HEK293 (cell line): Measurements from ENCODE around the gene STARD3.

Experiments
- BCL11A ChIP-seq: fragments of 450-650 bp; formaldehyde crosslinking; IDR thresholded peaks from 2 replicates; pipeline ENCODE4 v1.5.1; 2016; ENCODE audit warnings: low read depth, missing biosample characterization, missing genetic modification characterization
- BCL11B ChIP-seq: fragments of 450-650 bp; formaldehyde crosslinking; IDR thresholded peaks from 2 replicates; pipeline ENCODE4 v1.5.1; 2016; ENCODE audit warnings: low read depth, missing biosample characterization, missing genetic modification characterization
- GLI2 ChIP-seq: fragments of 450-650 bp; formaldehyde crosslinking; IDR thresholded peaks from 2 replicates; pipeline ENCODE4; 2017; ENCODE audit warnings: missing biosample characterization, missing genetic modification characterization, low read depth, borderline replicate concordance
- GLI4 ChIP-seq: fragments of 450-650 bp; formaldehyde crosslinking; IDR thresholded peaks from 2 replicates; pipeline ENCODE4 v1.5.1; 2016; ENCODE audit warnings: missing biosample characterization, missing genetic modification characterization
- GLIS2 ChIP-seq: fragments of 450-650 bp; formaldehyde crosslinking; IDR thresholded peaks from 2 replicates; pipeline ENCODE4 v1.5.1; 2016; ENCODE audit warnings: missing biosample characterization, missing genetic modification characterization
- HOXA7 ChIP-seq: sonication (generic); formaldehyde crosslinking; IDR thresholded peaks from 2 replicates; pipeline ENCODE4 v1.8.1; 2022; ENCODE audit warnings: missing genetic modification reagents, borderline replicate concordance
- KLF8 ChIP-seq: fragments of 450-650 bp; formaldehyde crosslinking; IDR thresholded peaks from 2 replicates; pipeline ENCODE4 v1.5.1; 2016; ENCODE audit warnings: missing biosample characterization, missing genetic modification characterization
- PBX3 ChIP-seq: sonication (generic); formaldehyde crosslinking; IDR thresholded peaks from 2 replicates; pipeline ENCODE4 v1.8.1; 2022; ENCODE audit warnings: mild to moderate bottlenecking, moderate library complexity, missing genetic modification reagents
- PRDM1 ChIP-seq: fragments of 450-650 bp; formaldehyde crosslinking; IDR thresholded peaks from 2 replicates; pipeline ENCODE4; 2016; ENCODE audit warnings: missing biosample characterization, missing genetic modification characterization
- SP2 ChIP-seq: fragments of 450-650 bp; formaldehyde crosslinking; IDR thresholded peaks from 2 replicates; pipeline ENCODE4 v1.5.1; 2016; ENCODE audit warnings: missing biosample characterization, missing genetic modification characterization
- SP3 ChIP-seq: fragments of 450-650 bp; formaldehyde crosslinking; IDR thresholded peaks from 2 replicates; pipeline ENCODE4 v1.5.1; 2016; ENCODE audit warnings: missing biosample characterization, missing genetic modification characterization
- SP7 ChIP-seq: fragments of 450-650 bp; formaldehyde crosslinking; IDR thresholded peaks from 2 replicates; pipeline ENCODE4 v1.5.1; 2016; ENCODE audit warnings: missing biosample characterization, missing genetic modification characterization
- TCF7L2 ChIP-seq: IDR thresholded peaks from 2 replicates; pipeline ENCODE4 v1.6.1; 2011; ENCODE audit warnings: low read depth, mild to moderate bottlenecking, inconsistent platforms, low read length, moderate library complexity, borderline replicate concordance
- WT1 ChIP-seq: fragments of 450-650 bp; formaldehyde crosslinking; IDR thresholded peaks from 2 replicates; pipeline ENCODE4 v1.5.1; 2016; ENCODE audit warnings: missing biosample characterization, missing genetic modification characterization
- ZBTB10 ChIP-seq: fragments of 450-650 bp; formaldehyde crosslinking; IDR thresholded peaks from 2 replicates; pipeline ENCODE4 v1.5.1; 2016; ENCODE audit warnings: missing biosample characterization, missing genetic modification characterization
- ZBTB17 ChIP-seq: fragments of 450-650 bp; formaldehyde crosslinking; IDR thresholded peaks from 2 replicates; pipeline ENCODE4 v1.5.1; 2016; ENCODE audit warnings: missing biosample characterization, missing genetic modification characterization
- ZBTB20 ChIP-seq: fragments of 450-650 bp; formaldehyde crosslinking; IDR thresholded peaks from 2 replicates; pipeline ENCODE4 v1.5.1; 2016; ENCODE audit warnings: missing biosample characterization, missing genetic modification characterization
- ZBTB48 ChIP-seq: fragments of 450-650 bp; formaldehyde crosslinking; IDR thresholded peaks from 2 replicates; pipeline ENCODE4 v1.5.1; 2016; ENCODE audit warnings: missing biosample characterization, missing genetic modification characterization
- ZEB2 ChIP-seq: fragments of 450-650 bp; formaldehyde crosslinking; IDR thresholded peaks from 2 replicates; pipeline ENCODE4 v1.5.1; 2016; ENCODE audit warnings: missing biosample characterization, missing genetic modification characterization
- ZFP69B ChIP-seq: fragments of 450-650 bp; formaldehyde crosslinking; IDR thresholded peaks from 2 replicates; pipeline ENCODE4 v1.5.1; 2016; ENCODE audit warnings: missing biosample characterization, missing genetic modification characterization
- ZNF138 ChIP-seq: fragments of 450-650 bp; formaldehyde crosslinking; IDR thresholded peaks from 2 replicates; pipeline ENCODE4 v1.5.1; 2016; ENCODE audit warnings: missing biosample characterization, missing genetic modification characterization, borderline replicate concordance
- ZNF146 ChIP-seq: fragments of 450-650 bp; formaldehyde crosslinking; IDR thresholded peaks from 2 replicates; pipeline ENCODE4 v1.5.1; 2016; ENCODE audit warnings: missing biosample characterization, missing genetic modification characterization
- ZNF274 ChIP-seq, 2 experiments: fragments of 200-500 bp in 1 of 2; fragments of 450-650 bp in 1 of 2; sonication (Bioruptor generic) in 1 of 2; formaldehyde crosslinking in 1 of 2; IDR thresholded peaks; 2 replicates each; pipeline versions ENCODE4 v1.5.1 to v1.6.1; 2014 to 2016; ENCODE audit warnings: borderline replicate concordance in 1 of 2, inconsistent platforms in 1 of 2, low read length in 1 of 2, missing biosample characterization in 1 of 2, missing genetic modification characterization in 1 of 2
- ZNF341 ChIP-seq: fragments of 450-650 bp; formaldehyde crosslinking; IDR thresholded peaks from 2 replicates; pipeline ENCODE4; 2016; ENCODE audit warnings: low read depth, missing biosample characterization, missing genetic modification characterization
- ZNF416 ChIP-seq: fragments of 450-650 bp; formaldehyde crosslinking; IDR thresholded peaks from 2 replicates; pipeline ENCODE4 v1.5.1; 2016; ENCODE audit warnings: missing biosample characterization, missing genetic modification characterization
- ZNF423 ChIP-seq: fragments of 450-650 bp; formaldehyde crosslinking; IDR thresholded peaks from 2 replicates; pipeline ENCODE4 v1.5.1; 2016; ENCODE audit warnings: missing biosample characterization, missing genetic modification characterization
- ZNF426 ChIP-seq: fragments of 450-650 bp; formaldehyde crosslinking; IDR thresholded peaks from 2 replicates; pipeline ENCODE4 v1.5.1; 2017; ENCODE audit warnings: missing biosample characterization, missing genetic modification characterization, mild to moderate bottlenecking, inconsistent platforms, moderate library complexity
- ZNF600 ChIP-seq: fragments of 450-650 bp; formaldehyde crosslinking; IDR thresholded peaks from 2 replicates; pipeline ENCODE4 v1.5.1; 2016; ENCODE audit warnings: missing biosample characterization, missing genetic modification characterization
- ZNF639 ChIP-seq: fragments of 450-650 bp; formaldehyde crosslinking; IDR thresholded peaks from 2 replicates; pipeline ENCODE4 v1.5.1; 2016; ENCODE audit warnings: missing biosample characterization, missing genetic modification characterization
- ZNF768 ChIP-seq: fragments of 450-650 bp; formaldehyde crosslinking; IDR thresholded peaks from 2 replicates; pipeline ENCODE4 v1.5.1; 2018; ENCODE audit warnings: missing biosample characterization, mild to moderate bottlenecking, missing genetic modification characterization
- ZNF777 ChIP-seq: fragments of 450-650 bp; formaldehyde crosslinking; IDR thresholded peaks from 2 replicates; pipeline ENCODE4 v1.5.1; 2017; ENCODE audit warnings: missing biosample characterization, missing genetic modification characterization, borderline replicate concordance
- ZNF843 ChIP-seq: fragments of 450-650 bp; formaldehyde crosslinking; IDR thresholded peaks from 2 replicates; pipeline ENCODE4 v1.5.1; 2016; ENCODE audit warnings: missing biosample characterization, missing genetic modification characterization
- ZSCAN23 ChIP-seq: fragments of 450-650 bp; formaldehyde crosslinking; IDR thresholded peaks from 2 replicates; pipeline ENCODE4 v1.5.1; 2016; ENCODE audit warnings: missing biosample characterization, missing genetic modification characterization
- ZSCAN30 ChIP-seq: fragments of 450-650 bp; IDR thresholded peaks from 2 replicates; pipeline ENCODE4 v1.5.1; 2018; ENCODE audit warnings: missing biosample characterization, mild to moderate bottlenecking, missing genetic modification characterization, moderate library complexity
- TF ChIP-seq, protein P1 (sequence below): fragments of 450-650 bp; formaldehyde crosslinking; IDR thresholded peaks from 2 replicates; pipeline ENCODE4 v1.5.1; 2017; ENCODE audit warnings: missing biosample characterization, missing genetic modification characterization

STARD3 gene

DNA sequence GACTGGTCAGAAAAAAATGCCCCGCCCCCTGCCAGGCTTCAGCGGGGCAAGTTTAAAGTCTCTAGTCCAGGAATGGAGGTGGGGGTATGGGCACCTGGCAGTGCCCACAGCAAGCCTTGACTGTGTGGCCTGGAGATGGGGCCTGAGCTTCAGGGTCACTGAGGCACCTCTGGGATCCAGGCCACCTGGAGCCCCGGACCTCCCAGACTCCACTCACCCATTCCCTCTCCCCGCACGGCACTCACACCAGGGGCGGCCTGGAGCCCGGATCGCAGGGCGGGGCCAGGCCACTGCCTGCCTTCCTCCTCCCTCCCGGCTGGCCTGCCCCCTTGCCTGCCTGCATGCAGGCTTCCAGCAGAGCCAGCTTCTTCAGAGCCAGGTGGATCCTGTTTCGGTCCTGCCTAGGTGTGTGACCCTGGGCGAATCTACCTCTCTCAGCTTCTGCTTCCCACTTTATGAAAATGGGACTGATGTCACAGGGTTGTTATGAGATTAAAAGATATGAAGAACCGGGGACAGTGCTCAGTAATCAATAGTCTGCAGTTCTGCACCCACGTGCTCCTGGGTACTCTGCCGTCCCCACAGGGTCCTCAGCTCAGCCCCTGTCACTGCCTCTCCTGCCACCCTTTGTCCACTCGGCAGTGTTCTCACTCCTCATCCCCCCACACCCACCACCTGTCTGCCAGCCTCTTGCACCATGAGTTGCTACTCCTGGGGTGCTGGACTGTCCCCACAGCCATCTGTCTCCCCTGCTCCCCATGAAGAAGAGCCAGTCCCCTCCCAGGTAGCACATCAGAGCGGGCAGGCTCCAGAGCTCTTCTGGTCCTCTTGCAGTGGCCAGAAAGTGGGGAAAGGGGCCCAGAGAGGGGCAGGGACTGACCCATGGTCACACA is 27.0 kb downstream of the STARD3 start (continued):
- TF ChIP-seq, protein P1, sequence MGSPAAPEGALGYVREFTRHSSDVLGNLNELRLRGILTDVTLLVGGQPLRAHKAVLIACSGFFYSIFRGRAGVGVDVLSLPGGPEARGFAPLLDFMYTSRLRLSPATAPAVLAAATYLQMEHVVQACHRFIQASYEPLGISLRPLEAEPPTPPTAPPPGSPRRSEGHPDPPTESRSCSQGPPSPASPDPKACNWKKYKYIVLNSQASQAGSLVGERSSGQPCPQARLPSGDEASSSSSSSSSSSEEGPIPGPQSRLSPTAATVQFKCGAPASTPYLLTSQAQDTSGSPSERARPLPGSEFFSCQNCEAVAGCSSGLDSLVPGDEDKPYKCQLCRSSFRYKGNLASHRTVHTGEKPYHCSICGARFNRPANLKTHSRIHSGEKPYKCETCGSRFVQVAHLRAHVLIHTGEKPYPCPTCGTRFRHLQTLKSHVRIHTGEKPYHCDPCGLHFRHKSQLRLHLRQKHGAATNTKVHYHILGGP (tag by site-specific recombination): no peak
- TF ChIP-seq ZNF274 (IDR thresholded peaks at IDR 0.05; ENCODE audit: low read length) (no peak), ZNF274 (tag by site-specific recombination; IDR thresholded peaks at IDR 0.05; ENCODE audit: borderline replicate concordance) (no peak), ZNF341 (tag by site-specific recombination) (no peak), ZFP69B (no peak), PRDM1 (tag by site-specific recombination) (no peak), ZNF843 (tag by site-specific recombination) (no peak), ZEB2 (tag by site-specific recombination) (0 out of 2 replicates have a peak, but pooled peaks have one; percentile 20), GLIS2 (tag by site-specific recombination) (peak; percentile 86), SP7 (tag by site-specific recombination) (peak; percentile 34), ZBTB17 (tag by site-specific recombination) (peak; percentile 78), ZNF768 (peak; percentile 93; the same call in 1 of the 2 replicates), ZNF777 (no peak), ZNF423 (tag by site-specific recombination) (peak; percentile 97), ZNF416 (tag by site-specific recombination) (no peak), SP3 (tag by site-specific recombination) (peak; percentile 75), HOXA7 (CRISPR knock-in tag) (no peak), ZBTB48 (no peak), ZSCAN30 (tag by site-specific recombination) (peak; percentile 92), BCL11B (tag by site-specific recombination) (peak; percentile 35; the same call in 1 of the 2 replicates), ZNF138 (no peak), WT1 (tag by site-specific recombination) (no peak), ZBTB10 (tag by site-specific recombination) (0 out of 2 replicates have a peak, but pooled peaks have one; percentile 20), GLI4 (no peak), ZBTB20 (peak; percentile 38; the same call in 1 of the 2 replicates), ZNF146 (tag by site-specific recombination) (no peak), BCL11A (no peak), GLI2 (no peak), ZNF600 (peak; percentile 56; the same call in 1 of the 2 replicates), PBX3 (CRISPR knock-in tag) (no peak), SP2 (tag by site-specific recombination) (peak; percentile 73), ZNF426 (tag by site-specific recombination) (no peak), ZSCAN23 (tag by site-specific recombination) (no peak), TCF7L2 (no peak), ZNF639 (tag by site-specific recombination) (no peak), KLF8 (0 out of 2 replicates have a peak, but pooled peaks have one; percentile 22)
